Measurements from ENCODE around the gene MNT. TPM values are rescaled to one million over a fixed set of nuclear protein-coding genes. Genes with fewer than 3 reads are reported as not detected.

The MNT gene
- total RNA-seq, 1 experiment from 2014 or later, result 32.1 TPM

- peaks cover 4% of the 10 kb centered on the region for H3K36me3 ChIP-seq (ENCODE audit: insufficient read depth, low read length, poor library complexity, severe bottlenecking)
- intact Hi-C loops (cut with micrococcal nuclease; ENCODE audit: unreplicated experiment), result no loop called here
- TF ChIP-seq, protein P1, sequence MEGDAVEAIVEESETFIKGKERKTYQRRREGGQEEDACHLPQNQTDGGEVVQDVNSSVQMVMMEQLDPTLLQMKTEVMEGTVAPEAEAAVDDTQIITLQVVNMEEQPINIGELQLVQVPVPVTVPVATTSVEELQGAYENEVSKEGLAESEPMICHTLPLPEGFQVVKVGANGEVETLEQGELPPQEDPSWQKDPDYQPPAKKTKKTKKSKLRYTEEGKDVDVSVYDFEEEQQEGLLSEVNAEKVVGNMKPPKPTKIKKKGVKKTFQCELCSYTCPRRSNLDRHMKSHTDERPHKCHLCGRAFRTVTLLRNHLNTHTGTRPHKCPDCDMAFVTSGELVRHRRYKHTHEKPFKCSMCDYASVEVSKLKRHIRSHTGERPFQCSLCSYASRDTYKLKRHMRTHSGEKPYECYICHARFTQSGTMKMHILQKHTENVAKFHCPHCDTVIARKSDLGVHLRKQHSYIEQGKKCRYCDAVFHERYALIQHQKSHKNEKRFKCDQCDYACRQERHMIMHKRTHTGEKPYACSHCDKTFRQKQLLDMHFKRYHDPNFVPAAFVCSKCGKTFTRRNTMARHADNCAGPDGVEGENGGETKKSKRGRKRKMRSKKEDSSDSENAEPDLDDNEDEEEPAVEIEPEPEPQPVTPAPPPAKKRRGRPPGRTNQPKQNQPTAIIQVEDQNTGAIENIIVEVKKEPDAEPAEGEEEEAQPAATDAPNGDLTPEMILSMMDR (conservative IDR thresholded peaks at IDR 0.05; ENCODE audit: low read depth, low read length), result no peak
- no peak for TF ChIP-seq EZH2 (IDR thresholded peaks at IDR 0.05; ENCODE audit: borderline replicate concordance, low read depth, low read length, poor library complexity, severe bottlenecking)
- ChIA-PET POLR2A (ENCODE audit: low non-redundant PET) (no interaction called here), CTCF (no interaction called here)
- no TSS peak for BruUV-seq (replicated peaks)
- no peak for DNase-seq (ENCODE audit: low spot score)
- H3K27ac ChIP-seq (ENCODE audit: low read depth, low read length, poor library complexity, severe bottlenecking), result no peak overlapping the region
- no peak overlapping the region for H3K4me3 ChIP-seq (ENCODE audit: low read depth, low read length, poor library complexity, severe bottlenecking)
- H3K9me3 ChIP-seq (ENCODE audit: low read depth, low read length, poor library complexity, severe bottlenecking), result no peaks in the 10 kb centered on the region
- H3K4me1 ChIP-seq (ENCODE audit: insufficient read depth, low read length, poor library complexity, severe bottlenecking), result peaks cover 5% of the 10 kb centered on the region
- H3K27me3 ChIP-seq (replicated peaks; ENCODE audit: insufficient read depth, low read depth, low read length, poor library complexity), result no peaks in the 10 kb centered on the region
Observed at GRCh38 chr17:2365132-2365531, 35.7 kb downstream of the MNT start.

DNA sequence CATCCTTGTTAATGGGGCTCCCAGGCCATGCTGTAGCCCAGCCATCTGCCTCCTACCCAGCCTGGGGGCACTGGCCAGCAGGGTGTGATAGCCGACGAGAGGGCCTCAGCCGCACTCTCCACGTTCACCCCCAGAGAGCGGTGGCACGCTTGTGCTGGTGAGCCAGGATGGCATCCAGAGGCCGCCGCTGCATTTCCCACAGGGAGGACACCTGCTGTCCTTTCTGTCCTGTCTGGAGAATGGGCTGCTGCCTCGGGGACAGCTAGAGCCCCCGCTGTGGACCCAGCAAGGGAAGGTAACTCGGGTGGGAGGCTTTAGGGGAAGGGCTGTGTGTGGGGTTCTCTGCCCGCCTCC is 36.1 kb downstream of the MNT start:
- Histone ChIP-seq H3K4me3 (ENCODE audit: low read depth, low read length, poor library complexity, severe bottlenecking) (no peak overlapping the region), H3K27ac (ENCODE audit: low read depth, low read length, poor library complexity, severe bottlenecking) (no peak overlapping the region), H3K9me3 (ENCODE audit: low read depth, low read length, poor library complexity, severe bottlenecking) (no peaks in the 10 kb centered on the region), H3K4me1 (ENCODE audit: insufficient read depth, low read length, poor library complexity, severe bottlenecking) (peaks cover 6% of the 10 kb centered on the region), H3K36me3 (ENCODE audit: insufficient read depth, low read length, poor library complexity, severe bottlenecking) (peaks cover 4% of the 10 kb centered on the region), H3K27me3 (replicated peaks; ENCODE audit: insufficient read depth, low read depth, low read length, poor library complexity) (no peaks in the 10 kb centered on the region)
- DNase-seq (ENCODE audit: low spot score), result no peak
- POLR2A ChIA-PET (ENCODE audit: low non-redundant PET), result no interaction called here
- CTCF ChIA-PET, result no interaction called here
- TF ChIP-seq EZH2 (IDR thresholded peaks at IDR 0.05; ENCODE audit: borderline replicate concordance, low read depth, low read length, poor library complexity, severe bottlenecking), result no peak
- TF ChIP-seq, protein P1 (conservative IDR thresholded peaks at IDR 0.05; ENCODE audit: low read depth, low read length), result no peak
- BruUV-seq (replicated peaks), result no TSS peak
- intact Hi-C loops (cut with micrococcal nuclease; ENCODE audit: unreplicated experiment), result no loop called here

GRCh38 chr17:2363851-2364762 is 36.8 kb downstream of the MNT start:
- no peaks in the 10 kb centered on the region for H3K9me3 ChIP-seq (ENCODE audit: low read depth, low read length, poor library complexity, severe bottlenecking)
- H3K27me3 ChIP-seq (replicated peaks; ENCODE audit: insufficient read depth, low read depth, low read length, poor library complexity), result no peaks in the 10 kb centered on the region
- no peak overlapping the region for H3K4me3 ChIP-seq (ENCODE audit: low read depth, low read length, poor library complexity, severe bottlenecking)
- ChIA-PET CTCF (no interaction called here), POLR2A (ENCODE audit: low non-redundant PET) (no interaction called here)
- BruUV-seq (replicated peaks), result no TSS peak
- no peak for TF ChIP-seq EZH2 (IDR thresholded peaks at IDR 0.05; ENCODE audit: borderline replicate concordance, low read depth, low read length, poor library complexity, severe bottlenecking)
- TF ChIP-seq, protein P1 (conservative IDR thresholded peaks at IDR 0.05; ENCODE audit: low read depth, low read length), result no peak
- no peak overlapping the region for H3K27ac ChIP-seq (ENCODE audit: low read depth, low read length, poor library complexity, severe bottlenecking)
- intact Hi-C loops (cut with micrococcal nuclease; ENCODE audit: unreplicated experiment), result no loop called here
- no peak for DNase-seq (ENCODE audit: low spot score)
- H3K36me3 ChIP-seq (ENCODE audit: insufficient read depth, low read length, poor library complexity, severe bottlenecking), result peaks cover 4% of the 10 kb centered on the region
- H3K4me1 ChIP-seq (ENCODE audit: insufficient read depth, low read length, poor library complexity, severe bottlenecking), result peaks cover 10% of the 10 kb centered on the region

Measured in A673 (cell line).